SK-N-SH treated with all-trans-retinoic acid at 6 μM for 48 hours (cell line): ENCODE results near the gene IQSEC1.

Experiments used
- ATAC-seq: fragments of 200-7000 bp; cut with Tn5 transposase; 3 replicates; pipeline ENCODE4 v1.9.1; 2020; ENCODE audit warnings: mild to moderate bottlenecking, moderate library complexity
- ARNTL ChIP-seq: fragments of 450-650 bp; formaldehyde crosslinking; IDR thresholded peaks from 2 replicates; pipeline ENCODE4 v1.5.0; 2020; ENCODE audit warnings: low read depth, mild to moderate bottlenecking, moderate library complexity, borderline replicate concordance
- CSDC2 ChIP-seq: fragments of 250-450 bp; sonication (Bioruptor Pico); IDR thresholded peaks from 2 replicates; pipeline ENCODE4 v1.5.0; 2020; ENCODE audit warnings: mild to moderate bottlenecking, moderate library complexity
- CSRNP3 ChIP-seq: fragments of 250-450 bp; sonication (Bioruptor Pico); IDR thresholded peaks from 2 replicates; pipeline ENCODE4 v1.5.1; 2021; ENCODE audit warnings: mild to moderate bottlenecking, moderate library complexity
- ESRRG ChIP-seq: fragments of 250-450 bp; sonication (Bioruptor Pico); IDR thresholded peaks from 2 replicates; pipeline ENCODE4 v1.6.1; 2021; ENCODE audit warnings: mild to moderate bottlenecking
- GLIS3 ChIP-seq: fragments of 250-450 bp; sonication (Bioruptor Pico); IDR thresholded peaks from 2 replicates; pipeline ENCODE4 v1.5.0; 2020; ENCODE audit warnings: mild to moderate bottlenecking, moderate library complexity
- ISL1 ChIP-seq: fragments of 250-450 bp; sonication (Bioruptor Pico); IDR thresholded peaks from 2 replicates; pipeline ENCODE4 v2.1.2; 2022; ENCODE audit warnings: mild to moderate bottlenecking, moderate library complexity
- OSR1 ChIP-seq: fragments of 250-450 bp; sonication (Bioruptor Pico); IDR thresholded peaks from 2 replicates; pipeline ENCODE4 v1.8.0; 2022; ENCODE audit warnings: moderate library complexity, mild to moderate bottlenecking, inconsistent platforms
- PPARA ChIP-seq: fragments of 250-450 bp; sonication (Bioruptor Pico); IDR thresholded peaks from 2 replicates; pipeline ENCODE4 v1.5.0; 2020; ENCODE audit warnings: mild to moderate bottlenecking, borderline replicate concordance
- RARB ChIP-seq: fragments of 250-450 bp; sonication (Bioruptor Pico); IDR thresholded peaks from 2 replicates; pipeline ENCODE4 v1.8.0; 2021; ENCODE audit warnings: mild to moderate bottlenecking, moderate library complexity
- SNAI2 ChIP-seq: fragments of 250-450 bp; sonication (Bioruptor Pico); IDR thresholded peaks from 2 replicates; pipeline ENCODE4 v1.5.0; 2020; ENCODE audit warnings: mild to moderate bottlenecking, moderate library complexity
- TOX ChIP-seq: fragments of 250-450 bp; sonication (Bioruptor Pico); IDR thresholded peaks from 2 replicates; pipeline ENCODE4 v1.8.0; 2021; ENCODE audit warnings: mild to moderate bottlenecking, moderate library complexity, borderline replicate concordance
- TSHZ2 ChIP-seq: fragments of 250-450 bp; sonication (Bioruptor Pico); IDR thresholded peaks from 2 replicates; pipeline ENCODE4 v1.5.0; 2020; ENCODE audit warnings: mild to moderate bottlenecking, moderate library complexity
- ZC3H10 ChIP-seq: fragments of 250-450 bp; sonication (Bioruptor Pico); IDR thresholded peaks from 2 replicates; pipeline ENCODE4 v1.5.1; 2021; ENCODE audit warnings: mild to moderate bottlenecking, moderate library complexity
- ZFP3 ChIP-seq: fragments of 250-450 bp; sonication (Bioruptor Pico); IDR thresholded peaks from 2 replicates; pipeline ENCODE4 v1.5.0; 2020; ENCODE audit warnings: mild to moderate bottlenecking, moderate library complexity
- ZNF8 ChIP-seq: fragments of 450-650 bp; formaldehyde crosslinking; IDR thresholded peaks from 2 replicates; pipeline ENCODE4 v1.5.0; 2020; ENCODE audit warnings: mild to moderate bottlenecking, moderate library complexity
- TF ChIP-seq, protein P1 (sequence below): fragments of 250-450 bp; sonication (Bioruptor Pico); IDR thresholded peaks from 2 replicates; pipeline ENCODE4 v1.5.1; 2020; ENCODE audit warnings: low read depth, mild to moderate bottlenecking, moderate library complexity
- TF ChIP-seq, protein P2 (sequence below): fragments of 250-450 bp; sonication (Bioruptor Pico); IDR thresholded peaks from 2 replicates; pipeline ENCODE4 v1.8.0; 2020; ENCODE audit warnings: mild to moderate bottlenecking, moderate library complexity, borderline replicate concordance

Gene IQSEC1

GRCh38 chr3:12922881-12923431, 150.3 kb downstream of the IQSEC1 start:
- no peak for TF ChIP-seq ESRRG (CRISPR knock-in tag)
- TF ChIP-seq, protein P1, sequence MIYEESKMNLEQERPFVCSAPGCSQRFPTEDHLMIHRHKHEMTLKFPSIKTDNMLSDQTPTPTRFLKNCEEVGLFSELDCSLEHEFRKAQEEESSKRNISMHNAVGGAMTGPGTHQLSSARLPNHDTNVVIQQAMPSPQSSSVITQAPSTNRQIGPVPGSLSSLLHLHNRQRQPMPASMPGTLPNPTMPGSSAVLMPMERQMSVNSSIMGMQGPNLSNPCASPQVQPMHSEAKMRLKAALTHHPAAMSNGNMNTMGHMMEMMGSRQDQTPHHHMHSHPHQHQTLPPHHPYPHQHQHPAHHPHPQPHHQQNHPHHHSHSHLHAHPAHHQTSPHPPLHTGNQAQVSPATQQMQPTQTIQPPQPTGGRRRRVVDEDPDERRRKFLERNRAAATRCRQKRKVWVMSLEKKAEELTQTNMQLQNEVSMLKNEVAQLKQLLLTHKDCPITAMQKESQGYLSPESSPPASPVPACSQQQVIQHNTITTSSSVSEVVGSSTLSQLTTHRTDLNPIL (CRISPR knock-in tag), result no peak
- no peak for TF ChIP-seq CSRNP3 (CRISPR knock-in tag)
- no peak for TF ChIP-seq ZFP3 (CRISPR knock-in tag)
- no peak for TF ChIP-seq RARB (CRISPR knock-in tag)
- no peak for TF ChIP-seq TSHZ2 (CRISPR knock-in tag)
- TF ChIP-seq GLIS3, result no peak
- no peak for TF ChIP-seq SNAI2 (CRISPR knock-in tag)
- TF ChIP-seq ZC3H10 (CRISPR knock-in tag), result no peak
- TF ChIP-seq, protein P2, sequence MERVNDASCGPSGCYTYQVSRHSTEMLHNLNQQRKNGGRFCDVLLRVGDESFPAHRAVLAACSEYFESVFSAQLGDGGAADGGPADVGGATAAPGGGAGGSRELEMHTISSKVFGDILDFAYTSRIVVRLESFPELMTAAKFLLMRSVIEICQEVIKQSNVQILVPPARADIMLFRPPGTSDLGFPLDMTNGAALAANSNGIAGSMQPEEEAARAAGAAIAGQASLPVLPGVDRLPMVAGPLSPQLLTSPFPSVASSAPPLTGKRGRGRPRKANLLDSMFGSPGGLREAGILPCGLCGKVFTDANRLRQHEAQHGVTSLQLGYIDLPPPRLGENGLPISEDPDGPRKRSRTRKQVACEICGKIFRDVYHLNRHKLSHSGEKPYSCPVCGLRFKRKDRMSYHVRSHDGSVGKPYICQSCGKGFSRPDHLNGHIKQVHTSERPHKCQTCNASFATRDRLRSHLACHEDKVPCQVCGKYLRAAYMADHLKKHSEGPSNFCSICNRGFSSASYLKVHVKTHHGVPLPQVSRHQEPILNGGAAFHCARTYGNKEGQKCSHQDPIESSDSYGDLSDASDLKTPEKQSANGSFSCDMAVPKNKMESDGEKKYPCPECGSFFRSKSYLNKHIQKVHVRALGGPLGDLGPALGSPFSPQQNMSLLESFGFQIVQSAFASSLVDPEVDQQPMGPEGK, result no peak
- no peak for TF ChIP-seq ISL1 (CRISPR knock-in tag)
- no peak for TF ChIP-seq ARNTL (CRISPR knock-in tag)
- TF ChIP-seq ZNF8 (CRISPR knock-in tag), result no peak
- no peak; the same call in 2 of the 3 replicates for ATAC-seq

DNA sequence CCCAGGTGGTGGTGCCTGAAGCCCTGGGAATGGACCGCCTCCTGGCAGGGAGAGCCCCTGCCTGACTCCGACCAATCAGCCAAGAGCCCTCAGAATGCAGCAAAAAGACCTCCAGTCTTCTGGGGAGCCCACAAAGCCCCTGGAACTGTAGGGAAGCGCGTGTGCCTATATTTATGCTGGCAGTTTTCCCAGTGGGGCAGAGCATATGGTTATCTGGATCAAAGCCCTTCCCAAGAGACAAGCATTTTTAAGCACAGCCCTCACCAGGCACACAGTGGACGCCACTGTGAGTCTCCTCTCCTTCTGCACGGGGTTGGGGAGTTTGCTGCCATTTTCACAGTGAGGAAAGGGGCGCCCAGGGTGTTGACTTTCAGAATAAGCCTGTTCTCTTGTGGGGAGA, 150.9 kb downstream of the IQSEC1 start:
- TF ChIP-seq CSRNP3 (CRISPR knock-in tag), result no peak
- TF ChIP-seq TOX, result no peak
- TF ChIP-seq ZFP3 (CRISPR knock-in tag), result no peak
- no peak for TF ChIP-seq RARB (CRISPR knock-in tag)
- no peak for TF ChIP-seq PPARA (CRISPR knock-in tag)
- no peak for TF ChIP-seq ARNTL (CRISPR knock-in tag)
- TF ChIP-seq, protein P2, result no peak
- TF ChIP-seq, protein P1 (CRISPR knock-in tag), result no peak
- TF ChIP-seq ISL1 (CRISPR knock-in tag), result no peak
- ATAC-seq, result no peak; the same call in 2 of the 3 replicates

DNA sequence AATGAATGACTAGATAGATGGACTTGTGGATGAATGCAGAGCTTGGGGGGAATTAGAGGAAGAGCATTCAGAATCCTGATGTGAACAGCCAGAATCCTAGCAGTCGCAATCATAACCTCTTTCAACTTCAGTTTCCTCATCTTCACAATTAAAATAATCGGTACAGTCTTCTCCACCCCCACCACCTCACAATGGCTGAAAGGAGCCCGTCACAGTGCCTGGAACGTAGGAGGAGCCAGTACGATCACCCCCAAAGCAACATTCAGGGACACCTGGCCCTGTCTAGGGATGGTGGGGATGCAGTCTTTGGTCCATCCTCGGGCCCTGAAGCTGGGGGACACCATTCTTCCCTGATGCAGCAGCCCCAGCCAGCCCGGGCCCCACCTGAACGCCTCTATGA, 151.5 kb downstream of the IQSEC1 start:
- no peak for ATAC-seq
- TF ChIP-seq ZC3H10 (CRISPR knock-in tag) (no peak), RARB (CRISPR knock-in tag) (no peak), OSR1 (no peak), CSDC2 (no peak), PPARA (CRISPR knock-in tag) (no peak), SNAI2 (CRISPR knock-in tag) (no peak)
- TF ChIP-seq, protein P2, result no peak
